Right ventricle myocardium inferior (tissue), 1 donor: Measurements from ENCODE around the gene SLC51B. TPM values are rescaled to one million over a fixed set of nuclear protein-coding genes. Genes with fewer than 3 reads are reported as not detected.
"Not testable (repeated sequence)": the region's sequence is repeated elsewhere in the genome, so short reads cannot be mapped to it uniquely, and the experiment has no call there.

Experiments used
- ATAC-seq: fragments of 200-7000 bp; cut with Tn5 transposase; one replicate; pipeline ENCODE4 v1.9.1; 2020; ENCODE audit warnings: mild to moderate bottlenecking, moderate library complexity
- DNase-seq: peaks from one replicate; pipeline ENCODE4 v3.0.0; 2021; ENCODE audit errors: missing footprints
- intact Hi-C: fragments of 100-400 bp; cut with DNase I; formaldehyde crosslinking; loops from one replicate; pipeline ENCODE4 v1.11.0; 2022
- long read RNA-seq: library from polyadenylated mRNA; unstranded; transcript quantifications from one replicate; pipeline ENCODE4 v2.0.0, GENCODE V29; 2021
- total RNA-seq: library from RNA; stranded (reverse); fragmentation: NEBNext Ultra II Directional; extraction: Animal tissue kit (Norgen Biotek cat#: 25700); gene quantifications from one replicate; pipeline ENCODE4 v1.2.1, GENCODE V29; 2021
- donor health status: DM: no; HTN: yes; CAD: no; lungs with severe emphysema.

SLC51B gene
- total RNA-seq, result not detected
- long read RNA-seq, result 0 reads

DNA sequence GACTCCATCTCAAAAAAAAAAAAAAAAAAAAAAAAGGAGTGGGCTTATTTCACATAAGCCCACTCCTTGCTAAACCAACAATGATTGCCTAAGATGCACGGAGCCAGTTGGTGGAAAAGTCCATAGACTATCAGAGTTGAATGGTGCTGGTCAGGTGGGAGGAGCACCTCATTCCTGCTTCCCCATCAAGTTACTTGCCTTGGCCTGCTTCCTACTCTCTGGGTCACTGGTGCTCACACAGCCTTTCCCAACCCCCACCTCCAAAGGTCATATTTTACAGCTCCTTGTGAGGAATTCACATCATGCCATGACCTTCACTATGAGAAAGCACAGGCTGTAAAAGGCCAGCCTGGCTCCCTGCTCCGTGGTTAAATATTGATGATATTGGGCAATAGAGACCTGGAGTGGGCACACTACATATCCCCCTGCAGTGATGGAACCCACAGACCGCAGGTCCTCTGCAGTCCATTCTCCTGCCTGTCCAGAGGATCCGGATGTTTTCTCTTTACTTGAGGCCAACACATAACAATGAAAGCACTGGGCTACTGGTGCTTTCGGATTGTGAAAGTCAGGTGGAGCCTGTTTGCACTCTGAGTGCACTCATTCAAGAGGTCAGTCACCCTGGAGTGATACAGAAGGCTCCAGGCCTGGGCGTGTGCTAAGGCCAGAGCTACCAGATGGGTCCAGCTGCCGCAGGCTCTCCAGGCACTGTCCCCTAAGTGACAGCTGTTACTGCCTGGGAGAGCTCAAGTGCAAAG is at the start of gene SLC51B:
TSS of gene SLC51B (plus strand) at position 664 of the 758 bp plus-strand sequence. CDS start 4,618 bp downstream, outside the sequence.
- DNase-seq, result peak; percentile 83
- intact Hi-C loops, result no loop called here
- peak; percentile 93 for ATAC-seq

GRCh38 chr15:64997066-64997465 is 48.1 kb upstream of the SLC51B start:
- intact Hi-C loops, result no loop called here
- no peak for DNase-seq
- ATAC-seq, result no peak

- intact Hi-C loops, result no loop called here
- DNase-seq (no peak), ATAC-seq (no peak)
Measured at GRCh38 chr15:64997745-64998375, 47.3 kb upstream of the SLC51B start.

- intact Hi-C loops, result no loop called here
- DNase-seq (no peak), ATAC-seq (no peak)
Measured at GRCh38 chr15:65004993-65005392, 40.2 kb upstream of the SLC51B start.

DNA sequence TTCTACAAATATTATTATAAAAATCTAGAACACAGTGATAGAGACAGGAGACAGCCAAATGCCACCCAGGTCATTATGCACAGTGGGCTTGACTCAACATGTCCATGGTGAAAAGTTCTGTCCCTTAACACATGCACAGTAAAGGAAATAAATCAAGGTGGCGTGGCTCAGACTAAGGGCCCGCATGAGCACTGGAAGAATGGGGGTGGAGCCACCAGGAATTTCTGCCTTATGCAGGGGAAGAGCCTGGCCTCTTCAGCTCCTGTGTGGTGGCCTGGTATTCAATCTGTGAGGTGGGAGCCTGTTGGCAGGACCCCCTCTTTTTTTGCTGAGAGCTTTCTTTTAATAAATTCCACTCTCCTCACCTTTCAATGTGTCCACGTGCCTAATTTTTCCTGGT is 38.3 kb upstream of the SLC51B start:
- ATAC-seq, result no peak
- intact Hi-C loops, result no loop called here
- no peak for DNase-seq

DNA sequence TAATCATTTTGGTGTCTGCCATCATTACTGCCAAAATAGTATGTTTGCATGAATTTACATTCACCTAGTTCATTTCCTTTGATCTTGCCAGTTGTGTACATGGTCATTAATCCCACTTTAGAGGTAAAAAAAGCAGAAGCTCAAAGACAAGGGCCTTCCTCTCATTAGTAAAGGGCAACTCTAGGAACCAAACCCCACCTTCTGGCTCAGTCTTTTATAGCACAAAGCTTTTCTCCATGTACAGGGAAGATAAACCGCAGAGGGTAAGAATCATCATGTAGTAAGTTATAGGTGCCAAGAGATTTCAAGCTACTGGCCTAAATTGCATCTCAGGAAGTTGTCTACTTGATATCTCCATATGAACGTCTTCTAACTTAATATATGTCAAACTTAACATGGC is 36.2 kb upstream of the SLC51B start:
- intact Hi-C loops, result no loop called here
- DNase-seq (no peak), ATAC-seq (no peak)

GRCh38 chr15:65011198-65011597 is 34.0 kb upstream of the SLC51B start:
- ATAC-seq, DNase-seq, intact Hi-C loops: not testable (repeated sequence)

GRCh38 chr15:65020419-65020818 is 24.8 kb upstream of the SLC51B start:
- DNase-seq (no peak), ATAC-seq (no peak)
- intact Hi-C loops, result no loop called here

- intact Hi-C loops, result no loop called here
- ATAC-seq, result no peak
Measured at GRCh38 chr15:65021488-65021887, 23.7 kb upstream of the SLC51B start.

GRCh38 chr15:65026756-65027155 is 18.4 kb upstream of the SLC51B start:
- intact Hi-C loops, result no loop called here
- ATAC-seq (no peak), DNase-seq (no peak)

More at GRCh38 chr15:65021488-65021887, 23.7 kb upstream of the SLC51B start:
- no peak for DNase-seq

DNA sequence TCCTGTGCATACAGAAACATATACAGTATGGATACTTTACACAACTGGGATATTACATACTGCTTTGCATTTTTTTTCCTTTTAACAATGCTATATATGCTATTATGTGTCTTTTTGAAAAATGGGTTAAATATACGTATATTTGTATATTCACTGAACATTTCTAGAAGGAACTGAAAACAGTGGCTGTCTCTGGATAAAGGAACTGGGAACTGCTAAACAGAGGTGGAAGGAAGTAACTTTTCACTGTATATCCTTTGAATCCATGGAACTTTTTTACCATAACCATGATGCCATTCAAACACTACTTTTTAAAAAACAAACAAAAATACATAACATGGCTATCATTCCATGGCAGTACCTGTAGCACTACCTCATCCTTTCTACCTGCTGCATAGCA is 17.6 kb upstream of the SLC51B start:
- intact Hi-C loops, result no loop called here
- ATAC-seq (no peak), DNase-seq (no peak)

- DNase-seq, result no peak
- intact Hi-C loops, result no loop called here
- ATAC-seq, result no peak
Measured at GRCh38 chr15:65028338-65028737, 16.8 kb upstream of the SLC51B start.

GRCh38 chr15:65028921-65029735 is 16.1 kb upstream of the SLC51B start, which contains the start of gene MTFMT:
Gene MTFMT (minus strand): TSS chr15:65029639. CDS start chr15:65029613, 26 bp downstream.
- ATAC-seq (peak; percentile 97), DNase-seq (peak; percentile 97)
- intact Hi-C loops, result no loop called here

- intact Hi-C loops, result loop anchor here (5.0 kb wide), 2 partner anchors 73 to 268 kb away; partner anchors contain the start of gene RNU5A-1
- no peak for DNase-seq
- ATAC-seq, result no peak
Measured at GRCh38 chr15:65029736-65030208, 15.4 kb upstream of the SLC51B start.

GRCh38 chr15:65032801-65033537 is 12.2 kb upstream of the SLC51B start:
- intact Hi-C loops, result loop anchor here (2.0 to 5.0 kb wide), 3 partner anchors 50 to 264 kb away; partner anchors contain the start of gene RNU5A-1
- DNase-seq (no peak), ATAC-seq (peak; percentile 56)

DNA sequence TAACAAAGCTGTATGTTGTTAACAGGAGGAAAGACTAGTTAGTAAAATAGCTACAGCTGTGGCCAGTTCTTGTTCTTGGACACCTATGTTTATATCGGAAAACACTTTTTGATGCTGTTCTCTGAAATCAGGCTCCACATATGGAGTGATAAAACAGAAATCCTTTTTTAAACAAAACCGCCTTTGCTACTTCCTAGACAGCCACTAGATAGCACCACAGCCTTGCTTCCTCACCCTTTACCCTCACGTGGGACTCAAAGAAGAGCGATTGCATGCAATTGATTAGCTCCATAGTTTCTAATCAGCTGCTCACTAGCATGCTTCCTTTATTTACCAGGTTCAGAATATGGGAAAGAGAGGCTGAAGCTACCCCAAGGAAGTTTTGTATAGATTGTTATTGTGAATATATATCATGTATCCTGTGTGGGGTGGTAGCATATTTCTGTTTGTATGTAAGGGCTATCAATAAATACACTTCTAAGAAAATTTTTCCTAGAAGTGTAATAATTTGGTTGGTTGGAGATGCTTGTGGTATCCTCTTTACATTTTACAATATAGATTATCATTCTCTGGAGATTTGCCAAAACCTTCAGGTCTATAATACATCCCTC is 11.4 kb upstream of the SLC51B start:
- ATAC-seq (peak; percentile 30), DNase-seq (no peak)
- intact Hi-C loops, result loop anchor here (2.0 to 5.0 kb wide), 3 partner anchors 49 to 264 kb away; partner anchors contain the start of gene RNU5A-1

DNA sequence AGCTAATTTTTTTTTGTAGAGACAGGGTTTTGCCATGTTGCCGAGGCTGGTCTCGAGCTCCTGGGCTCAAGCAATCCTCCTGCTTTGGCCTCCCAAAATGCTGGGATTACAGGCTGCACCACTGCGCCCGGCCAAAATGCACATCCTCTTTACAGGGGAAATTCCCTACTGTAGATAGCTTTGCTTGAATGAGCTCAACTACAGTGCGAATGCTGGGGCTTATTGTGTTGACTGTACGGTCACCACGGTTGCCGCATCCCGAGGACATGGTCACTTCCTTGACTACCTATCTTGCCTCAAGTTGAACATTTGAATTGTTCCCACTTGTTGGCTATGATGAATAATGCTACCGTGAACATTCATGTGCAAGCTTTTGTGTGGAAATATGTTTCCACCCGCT is 10.5 kb upstream of the SLC51B start:
- DNase-seq, result no peak
- intact Hi-C loops, result loop anchor here (5.0 kb wide), 2 partner anchors 68 to 263 kb away; partner anchors contain the start of gene RNU5A-1
- no peak for ATAC-seq

- ATAC-seq (no peak), DNase-seq (no peak)
- intact Hi-C loops, result no loop called here
Measured at GRCh38 chr15:65037309-65037708, 7.9 kb upstream of the SLC51B start.
